ENCODE results near the gene RAB7A. TPM values are rescaled to one million over a fixed set of nuclear protein-coding genes. Genes with fewer than 3 reads are reported as not detected.
"Not testable (repeated sequence)": the region's sequence is repeated elsewhere in the genome, so short reads cannot be mapped to it uniquely, and the experiment has no call there.

Gene RAB7A
- total and polyA plus RNA-seq, 12 donors: 76.7 to 446 (median 133) TPM

DNA sequence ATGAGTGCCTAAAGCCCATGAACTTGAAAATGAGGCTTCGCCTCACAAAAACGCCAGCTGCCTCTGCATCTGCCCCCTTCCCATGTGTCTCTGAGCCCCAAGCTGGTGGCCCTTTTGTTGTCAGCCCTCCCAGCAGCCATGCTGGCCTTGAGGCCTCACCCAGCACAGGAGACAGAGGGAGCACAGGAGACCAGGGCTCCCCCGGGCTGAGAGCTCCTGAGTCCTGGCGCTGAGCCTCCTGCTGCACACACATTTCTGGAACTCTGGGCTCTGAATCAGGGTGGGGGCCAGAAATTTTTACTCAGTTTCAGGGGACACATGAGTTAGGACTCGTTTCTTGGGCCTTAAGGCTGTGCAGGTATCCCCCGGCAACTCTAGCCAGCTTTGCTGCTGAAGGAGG lies 97.0 kb downstream of the RAB7A start:
- Histone ChIP-seq H3K27me3 (no peaks in the 10 kb centered on the region), H3K4me1 (replicated peaks in 1 of 2) (no peaks in the 10 kb centered on the region), H3K27ac (no peak overlapping the region), H3K9me3 (replicated peaks in 1 of 3) (no peaks in the 10 kb centered on the region), H3K36me3 (replicated peaks in 1 of 2) (peaks cover 0 to 10% of the 10 kb centered on the region in 2 donors), H3K4me3 (no peak overlapping the region)
- 74 to 88% (median 87%) methylated on average over 3 to 6 of the region's 6 CpGs for WGBS, 4 donors
- TF ChIP-seq, protein P1, sequence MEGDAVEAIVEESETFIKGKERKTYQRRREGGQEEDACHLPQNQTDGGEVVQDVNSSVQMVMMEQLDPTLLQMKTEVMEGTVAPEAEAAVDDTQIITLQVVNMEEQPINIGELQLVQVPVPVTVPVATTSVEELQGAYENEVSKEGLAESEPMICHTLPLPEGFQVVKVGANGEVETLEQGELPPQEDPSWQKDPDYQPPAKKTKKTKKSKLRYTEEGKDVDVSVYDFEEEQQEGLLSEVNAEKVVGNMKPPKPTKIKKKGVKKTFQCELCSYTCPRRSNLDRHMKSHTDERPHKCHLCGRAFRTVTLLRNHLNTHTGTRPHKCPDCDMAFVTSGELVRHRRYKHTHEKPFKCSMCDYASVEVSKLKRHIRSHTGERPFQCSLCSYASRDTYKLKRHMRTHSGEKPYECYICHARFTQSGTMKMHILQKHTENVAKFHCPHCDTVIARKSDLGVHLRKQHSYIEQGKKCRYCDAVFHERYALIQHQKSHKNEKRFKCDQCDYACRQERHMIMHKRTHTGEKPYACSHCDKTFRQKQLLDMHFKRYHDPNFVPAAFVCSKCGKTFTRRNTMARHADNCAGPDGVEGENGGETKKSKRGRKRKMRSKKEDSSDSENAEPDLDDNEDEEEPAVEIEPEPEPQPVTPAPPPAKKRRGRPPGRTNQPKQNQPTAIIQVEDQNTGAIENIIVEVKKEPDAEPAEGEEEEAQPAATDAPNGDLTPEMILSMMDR (IDR thresholded peaks at IDR 0.05): no peak
- no peak for TF ChIP-seq POLR2A (IDR thresholded peaks at IDR 0.05)
- intact Hi-C loops (cut with DNase I): no loop called here
- DNase-seq: no peak

DNA sequence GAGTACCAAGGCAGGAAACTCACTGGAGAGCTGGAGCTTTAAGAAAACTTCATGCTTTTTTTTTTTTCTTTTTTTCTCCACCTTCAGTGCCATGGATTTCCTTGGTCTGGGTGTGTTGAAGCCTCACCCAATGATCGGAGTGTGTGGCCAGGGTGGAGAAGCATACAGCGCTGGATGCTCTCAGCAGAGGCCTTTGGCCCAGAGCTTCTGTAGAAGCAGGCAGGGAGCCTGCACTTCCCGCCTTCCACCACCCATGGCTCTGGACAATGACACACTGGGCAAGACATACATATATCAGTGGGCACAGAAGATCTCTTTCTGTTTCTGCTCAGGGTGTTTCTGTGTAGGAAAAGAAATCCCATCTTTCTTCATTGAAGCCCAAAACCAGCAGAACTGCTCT lies 97.6 kb downstream of the RAB7A start:
- H3K4me1 ChIP-seq (replicated peaks in 1 of 2): no peaks in the 10 kb centered on the region
- TF ChIP-seq, protein P1 (IDR thresholded peaks at IDR 0.05): no peak
- TF ChIP-seq POLR2A (IDR thresholded peaks at IDR 0.05): no peak
- DNase-seq: no peak
- H3K36me3 ChIP-seq (replicated peaks in 1 of 2): peaks cover 0 to 8% of the 10 kb centered on the region in 2 donors
- no peak overlapping the region for H3K27ac ChIP-seq
- 64 to 93% (median 82%) methylated on average over 3 of the region's 3 CpGs for WGBS, 4 donors
- no peaks in the 10 kb centered on the region for H3K27me3 ChIP-seq
- no peak overlapping the region for H3K4me3 ChIP-seq
- H3K9me3 ChIP-seq (replicated peaks in 1 of 3): no peaks in the 10 kb centered on the region
- intact Hi-C loops (cut with DNase I): no loop called here

DNA sequence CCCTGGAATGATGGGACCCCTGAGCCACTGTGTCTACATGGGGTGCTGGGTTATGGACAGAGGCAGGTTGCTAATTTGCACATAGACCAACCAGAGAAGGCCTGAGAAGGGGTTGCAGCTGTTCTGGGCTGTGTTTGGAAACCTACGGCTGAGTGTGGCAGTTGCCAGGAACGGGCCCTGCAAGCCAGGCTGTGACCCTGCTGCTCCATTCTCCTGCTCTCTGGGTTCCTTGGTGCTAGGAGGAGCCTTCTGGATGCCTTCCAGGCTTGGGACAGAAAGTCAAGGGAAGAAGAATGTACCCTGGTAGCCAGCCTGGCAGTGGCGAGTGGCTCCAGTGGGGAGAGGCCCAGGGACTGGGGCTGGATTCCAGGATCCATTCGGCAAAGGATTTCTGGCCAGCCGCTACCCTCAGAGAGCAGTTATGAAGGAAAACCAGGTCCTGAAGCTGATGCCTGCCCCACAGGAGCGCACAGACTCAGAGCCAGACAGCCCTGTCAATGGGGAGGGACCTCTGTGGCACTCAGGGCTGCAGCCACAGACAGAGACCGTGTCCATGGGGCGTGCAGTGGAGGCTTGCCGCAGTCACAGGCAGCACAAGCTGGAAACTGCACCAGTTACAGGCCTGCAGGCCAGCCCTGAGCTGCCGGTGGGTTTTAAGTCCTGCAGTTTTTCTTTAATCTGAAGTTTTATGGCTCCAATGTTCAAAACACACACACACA lies 98.3 kb downstream of the RAB7A start:
- H3K27ac ChIP-seq: no peak overlapping the region
- DNase-seq: no peak
- H3K27me3 ChIP-seq: no peaks in the 10 kb centered on the region
- H3K4me1 ChIP-seq (replicated peaks in 1 of 2): no peaks in the 10 kb centered on the region
- peaks cover 0 to 2% of the 10 kb centered on the region in 2 donors for H3K36me3 ChIP-seq (replicated peaks in 1 of 2)
- WGBS, 4 donors: 93 to 97% (median 95%) methylated on average over 3 to 10 of the region's 10 CpGs
- no peaks in the 10 kb centered on the region for H3K9me3 ChIP-seq (replicated peaks in 1 of 3)
- intact Hi-C loops (cut with DNase I): no loop called here
- TF ChIP-seq, protein P1 (IDR thresholded peaks at IDR 0.05): no peak
- no peak for TF ChIP-seq POLR2A (IDR thresholded peaks at IDR 0.05)
- H3K4me3 ChIP-seq: no peak overlapping the region

DNA sequence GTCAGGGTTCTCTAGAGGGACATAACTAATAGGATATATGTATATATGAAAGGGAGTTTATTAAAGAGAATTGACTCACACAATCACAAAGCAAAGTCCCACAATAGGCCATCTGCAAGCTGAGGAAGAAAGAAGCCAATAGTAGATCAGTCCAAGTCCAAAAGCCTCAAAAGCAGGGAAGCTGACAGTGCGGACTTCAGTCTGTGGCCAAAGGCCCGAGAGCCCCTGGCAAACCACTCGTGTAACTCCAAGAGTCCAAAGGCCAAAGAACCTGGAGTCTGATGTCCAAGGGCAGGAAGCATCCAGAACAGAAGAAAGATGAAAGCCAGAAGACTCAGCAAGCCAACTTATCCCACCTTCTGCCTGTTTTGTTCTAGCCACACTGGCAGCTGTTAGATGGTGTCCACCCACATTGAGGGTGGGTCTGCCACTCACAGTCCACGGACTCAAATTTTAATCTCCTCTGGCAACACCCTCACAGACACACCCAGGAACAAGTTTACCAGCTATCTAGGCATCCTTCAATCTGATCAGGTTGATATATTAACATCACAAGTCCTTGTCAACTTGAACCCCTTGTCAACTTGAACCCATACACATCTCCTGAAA lies 99.2 kb downstream of the RAB7A start:
- no peak for DNase-seq
- Histone ChIP-seq H3K4me3 (no peak overlapping the region), H3K36me3 (replicated peaks in 1 of 2) (no peaks in the 10 kb centered on the region), H3K9me3 (replicated peaks in 1 of 3) (no peaks in the 10 kb centered on the region), H3K4me1 (replicated peaks in 1 of 2) (no peaks in the 10 kb centered on the region), H3K27me3 (no peaks in the 10 kb centered on the region), H3K27ac (no peak overlapping the region)
- TF ChIP-seq POLR2A (IDR thresholded peaks at IDR 0.05): no peak
- TF ChIP-seq, protein P1 (IDR thresholded peaks at IDR 0.05): no peak
- intact Hi-C loops (cut with DNase I): no loop called here
- 89 to 95% (median 94%) methylated on average over 4 of the region's 4 CpGs for WGBS, 4 donors

DNA sequence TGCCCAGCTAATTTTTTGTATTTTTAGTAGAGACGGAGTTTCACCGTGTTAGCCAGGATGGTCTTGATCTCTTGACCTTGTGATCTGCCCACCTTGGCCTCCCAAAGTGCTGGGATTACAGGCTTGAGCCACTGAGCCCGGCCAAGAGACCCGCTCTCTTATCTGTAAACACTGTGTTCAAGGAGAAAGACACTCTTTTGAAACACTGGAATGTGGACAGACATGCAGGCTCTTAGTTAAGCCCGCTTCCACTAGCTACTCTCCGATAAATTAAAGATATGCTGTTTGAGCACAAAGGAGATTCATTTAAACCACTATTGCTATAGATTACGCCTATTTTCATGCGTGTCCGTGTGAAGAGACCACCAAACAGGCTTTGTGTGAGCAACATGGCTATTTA lies 103.1 kb downstream of the RAB7A start:
- H3K9me3 ChIP-seq (replicated peaks in 1 of 3); H3K4me1 ChIP-seq (replicated peaks in 1 of 2); DNase-seq; intact Hi-C loops (cut with DNase I); H3K4me3 ChIP-seq; H3K27me3 ChIP-seq; H3K36me3 ChIP-seq (replicated peaks in 1 of 2); H3K27ac ChIP-seq: not testable (repeated sequence)
- 67 to 72% (median 68%) methylated on average over 7 to 9 of the region's 9 CpGs for WGBS, 4 donors

DNA sequence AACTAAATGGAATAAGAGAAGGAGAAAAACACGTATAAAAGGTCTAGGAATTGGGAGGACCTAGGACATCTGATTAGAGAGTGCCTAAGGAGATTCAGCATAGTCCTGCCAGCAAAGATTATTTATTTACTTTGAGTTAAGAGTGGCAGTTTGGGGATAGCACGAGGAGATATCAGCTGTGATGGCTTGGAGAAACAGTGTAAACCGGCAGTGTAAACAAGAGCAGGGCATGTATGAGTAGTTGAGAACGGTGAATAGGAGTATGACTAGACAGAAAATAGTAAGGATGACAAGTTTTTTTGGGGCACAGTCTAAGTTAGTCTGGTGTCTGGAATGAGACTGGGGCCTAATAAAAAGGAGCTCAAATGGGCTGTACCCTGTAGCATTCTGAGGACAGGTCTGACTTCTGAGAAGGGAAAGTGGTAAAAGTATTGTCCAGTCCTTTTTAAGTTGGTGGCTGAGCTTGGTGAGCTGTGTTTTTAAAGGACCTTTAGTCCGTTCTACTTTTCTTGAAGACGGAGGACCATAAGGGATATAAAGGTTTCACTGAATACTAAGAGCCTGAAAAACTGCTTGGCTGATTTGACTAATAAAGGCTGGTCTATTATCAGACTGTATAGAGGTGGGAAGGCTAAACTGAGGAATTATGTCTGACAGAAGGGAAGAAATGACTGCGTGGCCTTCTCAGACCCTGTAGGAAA lies 104.1 kb downstream of the RAB7A start:
- intact Hi-C loops (cut with DNase I); H3K4me3 ChIP-seq; H3K9me3 ChIP-seq (replicated peaks in 1 of 3); H3K4me1 ChIP-seq (replicated peaks in 1 of 2); H3K27ac ChIP-seq; H3K36me3 ChIP-seq (replicated peaks in 1 of 2); H3K27me3 ChIP-seq; DNase-seq: not testable (repeated sequence)
- 83 to 89% (median 86%) methylated on average over 7 of the region's 7 CpGs for WGBS, 4 donors

DNA sequence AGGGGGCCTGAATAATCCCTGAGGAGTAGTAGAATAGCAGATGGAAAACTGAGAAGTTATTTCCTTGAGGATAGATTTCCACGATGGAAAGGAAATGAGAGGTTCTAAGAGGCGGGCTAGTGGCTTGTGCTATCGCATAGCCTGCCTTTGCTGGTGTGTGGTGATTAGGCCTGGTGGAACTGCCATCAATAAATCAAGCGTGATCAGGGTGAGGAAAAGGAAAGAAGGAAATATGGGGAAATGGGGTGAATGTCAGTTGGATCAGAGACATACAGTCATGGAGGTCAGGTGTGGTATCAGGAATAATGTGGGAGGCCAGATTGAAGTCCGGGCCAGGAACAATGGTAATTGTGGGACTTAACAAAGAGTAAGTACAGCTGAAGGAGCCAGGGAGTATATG lies 104.8 kb downstream of the RAB7A start:
- DNase-seq; intact Hi-C loops (cut with DNase I); H3K9me3 ChIP-seq (replicated peaks in 1 of 3); H3K27ac ChIP-seq; H3K36me3 ChIP-seq (replicated peaks in 1 of 2); H3K27me3 ChIP-seq; H3K4me3 ChIP-seq; H3K4me1 ChIP-seq (replicated peaks in 1 of 2): not testable (repeated sequence)
- 84 to 89% (median 86%) methylated on average over 5 of the region's 5 CpGs for WGBS, 4 donors
